A549 (cell line): ENCODE measurements around the gene TRIM69.

ENCODE experiments used
- CHD4 ChIP-seq: fragments of 200-600 bp; sonication (generic); IDR thresholded peaks from 2 replicates; pipeline ENCODE4 v1.6.1; 2016; ENCODE audit warnings: antibody characterized with exemption, mild to moderate bottlenecking, borderline replicate concordance
- CTCF ChIP-seq: fragments of >200 bp; sonication (Bioruptor Twin); formaldehyde crosslinking; IDR thresholded peaks from 3 replicates; pipeline ENCODE4 v1.5.1; 2016
- HOXB5 ChIP-seq: fragments of 250-450 bp; sonication (Bioruptor Pico); IDR thresholded peaks from 2 replicates; pipeline ENCODE4 v1.5.0; 2020; ENCODE audit warnings: mild to moderate bottlenecking, moderate library complexity
- MYC ChIP-seq: IDR thresholded peaks from 2 replicates; pipeline ENCODE4 v1.6.1; 2012; ENCODE audit warnings: mild to moderate bottlenecking, inconsistent platforms, low read length, improper control_type of control experiment, borderline replicate concordance
- POLR2A ChIP-seq: IDR thresholded peaks from 2 replicates; pipeline ENCODE4 v1.6.1; 2012; ENCODE audit warnings: mild to moderate bottlenecking, low read length
- USF2 ChIP-seq: fragments of 450-650 bp; IDR thresholded peaks from 2 replicates; pipeline ENCODE4 v1.6.1; 2014; ENCODE audit warnings: antibody characterized with exemption

- TF ChIP-seq HOXB5 (CRISPR knock-in tag) = no peak
- no peak for TF ChIP-seq MYC
- TF ChIP-seq CTCF = no peak
- no peak for TF ChIP-seq CHD4
- no peak for TF ChIP-seq POLR2A
- TF ChIP-seq USF2 = no peak
Observed at GRCh38 chr15:44720460-44721176, 15.7 kb upstream of the TRIM69 start.
